Measurements from ENCODE around the gene ROR1.

The ROR1 gene

GRCh38 chr1:63902844-63903589 lies 129.2 kb downstream of the ROR1 start:
- H3K4me3 ChIP-seq (ENCODE audit: low read length) = no peak overlapping the region
- TF ChIP-seq, protein P1, sequence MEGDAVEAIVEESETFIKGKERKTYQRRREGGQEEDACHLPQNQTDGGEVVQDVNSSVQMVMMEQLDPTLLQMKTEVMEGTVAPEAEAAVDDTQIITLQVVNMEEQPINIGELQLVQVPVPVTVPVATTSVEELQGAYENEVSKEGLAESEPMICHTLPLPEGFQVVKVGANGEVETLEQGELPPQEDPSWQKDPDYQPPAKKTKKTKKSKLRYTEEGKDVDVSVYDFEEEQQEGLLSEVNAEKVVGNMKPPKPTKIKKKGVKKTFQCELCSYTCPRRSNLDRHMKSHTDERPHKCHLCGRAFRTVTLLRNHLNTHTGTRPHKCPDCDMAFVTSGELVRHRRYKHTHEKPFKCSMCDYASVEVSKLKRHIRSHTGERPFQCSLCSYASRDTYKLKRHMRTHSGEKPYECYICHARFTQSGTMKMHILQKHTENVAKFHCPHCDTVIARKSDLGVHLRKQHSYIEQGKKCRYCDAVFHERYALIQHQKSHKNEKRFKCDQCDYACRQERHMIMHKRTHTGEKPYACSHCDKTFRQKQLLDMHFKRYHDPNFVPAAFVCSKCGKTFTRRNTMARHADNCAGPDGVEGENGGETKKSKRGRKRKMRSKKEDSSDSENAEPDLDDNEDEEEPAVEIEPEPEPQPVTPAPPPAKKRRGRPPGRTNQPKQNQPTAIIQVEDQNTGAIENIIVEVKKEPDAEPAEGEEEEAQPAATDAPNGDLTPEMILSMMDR (IDR thresholded peaks at IDR 0.05; ENCODE audit: insufficient read depth, low read depth, low read length, missing control alignments) = no peak
- peak; percentile 46 for DNase-seq (ENCODE audit: low read depth)

- DNase-seq (ENCODE audit: low read depth) = no peak
- H3K4me3 ChIP-seq (ENCODE audit: low read length) = no peak overlapping the region
- TF ChIP-seq, protein P1 (IDR thresholded peaks at IDR 0.05; ENCODE audit: insufficient read depth, low read depth, low read length, missing control alignments) = no peak
Observed at GRCh38 chr1:63903947-63904610, 130.3 kb downstream of the ROR1 start.

DNA sequence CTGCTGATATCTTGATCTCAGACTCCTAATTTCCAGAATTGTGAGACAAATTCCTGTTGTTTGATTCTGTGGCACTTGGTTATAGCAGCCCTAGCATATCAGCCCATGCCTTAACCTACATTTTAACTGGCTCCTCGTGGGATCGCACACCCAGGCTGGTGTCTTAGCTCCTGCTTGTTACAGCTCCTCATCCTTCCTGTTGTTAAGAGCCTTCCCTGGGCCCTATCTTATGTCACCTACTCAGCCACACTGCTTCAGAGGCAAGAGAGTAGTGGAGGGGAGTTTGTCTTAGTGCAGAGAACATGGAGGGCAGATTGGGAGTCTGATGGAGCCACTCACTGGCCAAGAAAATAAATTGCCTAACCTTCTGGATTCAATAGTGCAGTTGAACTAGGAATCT lies 131.0 kb downstream of the ROR1 start:
- TF ChIP-seq, protein P1 (IDR thresholded peaks at IDR 0.05; ENCODE audit: insufficient read depth, low read depth, low read length, missing control alignments) = no peak
- no peak for DNase-seq (ENCODE audit: low read depth)

GRCh38 chr1:63906047-63906704 lies 132.4 kb downstream of the ROR1 start:
- TF ChIP-seq, protein P1 (IDR thresholded peaks at IDR 0.05; ENCODE audit: insufficient read depth, low read depth, low read length, missing control alignments) = no peak
- DNase-seq (ENCODE audit: low read depth) = no peak
- no peak overlapping the region for H3K4me3 ChIP-seq (ENCODE audit: low read length)

More for the DNA sequence above, 131.0 kb downstream of the ROR1 start:
- H3K4me3 ChIP-seq (ENCODE audit: low read length) = no peak overlapping the region

DNA sequence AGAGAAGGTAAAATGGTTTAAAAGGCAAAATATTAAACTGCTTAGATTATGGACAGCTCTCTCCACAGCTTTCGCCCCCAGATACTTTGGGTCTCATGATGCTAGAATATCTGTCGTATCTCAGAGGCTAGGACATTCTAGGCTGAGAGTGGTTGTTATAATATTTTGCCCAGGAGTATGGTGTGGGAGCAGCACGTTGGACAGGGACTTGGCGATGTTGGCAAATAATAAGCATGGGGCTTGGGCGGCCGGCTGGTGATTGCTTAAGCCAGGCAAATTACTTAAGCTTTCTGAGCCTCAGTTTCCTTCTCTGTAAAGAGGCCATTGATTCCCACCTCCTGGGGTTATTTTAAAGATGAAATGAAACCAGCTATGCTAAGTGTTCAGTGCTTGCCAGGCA lies 133.2 kb downstream of the ROR1 start:
- DNase-seq (ENCODE audit: low read depth) = no peak
- no peak overlapping the region for H3K4me3 ChIP-seq (ENCODE audit: low read length)
- TF ChIP-seq, protein P1 (IDR thresholded peaks at IDR 0.05; ENCODE audit: insufficient read depth, low read depth, low read length, missing control alignments) = no peak

- TF ChIP-seq, protein P1 (IDR thresholded peaks at IDR 0.05; ENCODE audit: insufficient read depth, low read depth, low read length, missing control alignments) = no peak
- DNase-seq (ENCODE audit: low read depth) = no peak
- no peak overlapping the region for H3K4me3 ChIP-seq (ENCODE audit: low read length)
Observed at GRCh38 chr1:63908016-63908415, 134.2 kb downstream of the ROR1 start.

All from epithelial cell of esophagus (primary cell).